Stimulated activated naive CD8-positive, alpha-beta T cell treated with anti-CD3 and anti-CD28 coated beads, Interleukin-15, Interleukin-2, amounts not matched to agents 100 U/mL and 50 U/mL, for 24 hours (primary cell): ENCODE results near the gene BDH1.
A peak's percentile ranks its signal among the peaks of the same experiment; 100 is the strongest.
"Not testable (repeated sequence)": the region's sequence is repeated elsewhere in the genome, so short reads cannot be mapped to it uniquely, and the experiment has no call there.

Experiments used
- ATAC-seq: fragments of 150-1000 bp; cut with Tn5 transposase; one replicate; pipeline ENCODE4 v1.10.0; 2021
- DNase-seq: peaks from one replicate; pipeline ENCODE4 v3.0.0; 2021

BDH1 gene

GRCh38 chr3:197484204-197484901, 71.4 kb downstream of the BDH1 start:
- ATAC-seq (no peak), DNase-seq (no peak)

GRCh38 chr3:197482001-197482400, 73.8 kb downstream of the BDH1 start:
- ATAC-seq (no peak), DNase-seq (no peak)

DNA sequence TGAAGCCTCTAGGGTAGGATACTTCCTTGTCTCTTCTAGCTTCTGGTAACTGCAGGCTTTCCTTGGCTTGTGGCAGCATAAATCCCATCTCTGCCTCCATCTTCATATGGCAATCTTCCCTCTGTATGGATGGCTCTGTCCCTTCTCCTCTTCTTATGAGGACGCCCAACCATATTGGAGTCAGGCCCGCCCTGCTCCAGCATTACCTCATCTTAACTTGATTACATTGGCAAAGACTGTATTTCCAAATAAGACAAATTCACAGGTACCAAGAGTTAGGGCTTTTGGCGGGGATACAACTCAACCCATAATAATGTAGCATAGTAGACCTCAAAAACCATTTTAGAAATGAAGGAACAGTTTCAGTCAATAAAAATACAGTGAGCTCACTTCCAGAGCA, 75.4 kb downstream of the BDH1 start:
- DNase-seq = no peak
- no peak for ATAC-seq

DNA sequence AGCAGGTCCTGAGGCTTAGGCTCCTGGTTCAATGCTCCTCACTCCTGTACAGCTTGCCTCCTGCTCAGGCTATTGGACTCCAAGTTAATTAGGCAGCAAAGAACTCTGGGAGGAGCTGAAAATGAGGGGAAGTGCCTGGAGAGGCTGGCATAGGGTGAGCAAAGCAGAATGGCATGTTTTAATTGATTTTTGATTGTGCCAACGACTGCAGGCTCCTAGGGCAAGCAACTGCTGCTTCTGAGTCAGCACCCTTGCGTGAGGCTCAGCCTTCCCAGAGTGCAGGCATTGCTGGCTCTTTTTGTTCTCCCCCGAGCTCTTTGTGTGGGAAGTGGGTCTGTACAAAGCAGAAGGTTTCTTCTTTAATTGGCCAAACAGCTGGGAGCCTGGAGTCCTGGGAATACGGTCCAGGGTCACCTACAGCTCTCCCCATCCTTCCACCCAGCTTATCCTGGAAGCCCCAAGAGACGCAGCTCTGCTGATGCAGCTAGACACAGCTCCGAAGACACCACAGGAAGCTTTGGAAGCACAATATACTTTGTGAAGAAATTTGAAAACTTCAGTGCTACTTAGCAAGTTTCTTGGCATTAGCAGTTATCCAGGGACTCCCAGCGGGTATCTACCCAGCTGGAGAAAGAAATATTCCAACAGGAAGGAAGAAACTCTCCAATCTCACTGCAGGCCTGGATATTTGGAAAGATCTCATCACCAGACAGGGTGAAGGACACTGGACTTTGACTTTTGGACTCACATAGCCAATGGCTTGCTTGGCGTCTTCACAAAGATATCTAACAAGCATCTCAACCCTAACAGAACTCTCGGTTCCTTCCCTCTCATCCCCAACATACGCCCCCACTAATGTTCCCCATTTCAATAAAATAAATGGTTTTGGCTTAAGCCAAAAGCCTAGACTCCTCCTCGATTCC, 76.8 kb downstream of the BDH1 start:
- ATAC-seq (no peak), DNase-seq (no peak)

DNA sequence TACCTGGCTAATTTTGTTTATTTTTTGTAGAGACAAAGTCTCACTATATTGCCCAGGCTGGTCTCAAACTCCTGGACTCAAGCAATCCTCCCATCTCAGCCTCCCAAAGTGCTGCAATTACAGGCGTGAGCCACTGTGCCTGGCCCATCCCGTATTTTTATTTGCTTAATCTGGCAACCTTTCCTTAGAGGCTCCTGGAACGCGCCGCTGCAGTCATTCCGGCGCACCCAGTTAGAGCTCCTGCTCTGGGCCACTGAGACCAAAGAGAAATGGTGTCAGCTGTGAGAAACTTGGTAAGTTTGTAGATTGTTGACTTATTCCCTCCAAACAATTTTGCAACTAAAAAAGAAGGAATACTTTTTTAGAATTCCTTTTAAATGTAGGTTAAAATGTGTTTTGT, 78.0 kb downstream of the BDH1 start:
- ATAC-seq, DNase-seq: not testable (repeated sequence)

GRCh38 chr3:197475997-197476525, 79.7 kb downstream of the BDH1 start:
- no peak for ATAC-seq
- no peak for DNase-seq

DNA sequence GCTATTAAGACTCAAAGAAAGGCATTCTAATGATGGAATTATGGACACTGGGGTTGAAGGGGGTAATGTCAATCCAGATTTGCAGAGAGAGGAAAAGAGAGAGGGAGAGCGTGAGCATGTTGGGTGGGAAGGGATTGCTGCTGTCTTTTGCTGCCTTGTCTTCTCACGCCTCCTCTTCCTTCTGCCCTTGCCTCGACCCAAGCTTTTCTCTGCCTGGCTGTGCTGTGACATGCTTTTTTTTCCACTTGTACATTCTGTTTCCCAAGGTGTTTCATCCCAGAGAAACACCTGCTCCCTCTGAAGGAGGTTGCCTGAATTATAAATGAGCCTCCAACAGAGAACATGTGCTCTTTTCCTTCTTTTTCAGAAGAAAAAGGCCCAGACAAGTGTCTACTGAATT, 80.3 kb downstream of the BDH1 start:
- no peak for ATAC-seq

GRCh38 chr3:197472151-197472550, 83.6 kb downstream of the BDH1 start:
- ATAC-seq (no peak), DNase-seq (no peak)

More for the DNA sequence above, 80.3 kb downstream of the BDH1 start:
- DNase-seq = no peak

GRCh38 chr3:197471221-197472010, 84.4 kb downstream of the BDH1 start:
- DNase-seq (no peak), ATAC-seq (no peak)

DNA sequence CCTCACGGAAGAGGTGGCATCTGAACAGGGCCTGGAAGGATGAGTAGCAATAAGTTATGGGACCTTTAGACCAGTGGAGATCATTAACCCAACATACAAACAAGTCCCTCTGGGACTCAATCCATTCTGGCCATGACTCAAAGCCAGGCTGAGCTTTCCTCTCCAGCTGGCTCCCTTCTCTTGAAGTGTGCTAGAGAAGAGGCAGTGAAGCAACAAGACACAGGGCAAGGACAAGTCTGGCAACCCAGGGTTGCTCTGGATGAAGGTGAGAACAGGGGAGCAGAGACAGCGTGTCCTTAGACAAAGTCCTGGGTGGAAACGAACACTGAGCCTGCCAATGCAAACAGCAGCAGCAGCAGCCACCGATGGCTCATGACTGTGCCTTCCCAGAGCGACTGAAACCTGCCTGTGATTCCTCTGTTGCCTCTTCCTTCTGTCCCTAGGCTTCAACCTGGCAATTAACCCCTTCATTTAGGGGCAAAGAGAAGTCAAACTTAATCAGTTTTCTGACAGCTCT, 86.8 kb downstream of the BDH1 start:
- no peak for DNase-seq

DNA sequence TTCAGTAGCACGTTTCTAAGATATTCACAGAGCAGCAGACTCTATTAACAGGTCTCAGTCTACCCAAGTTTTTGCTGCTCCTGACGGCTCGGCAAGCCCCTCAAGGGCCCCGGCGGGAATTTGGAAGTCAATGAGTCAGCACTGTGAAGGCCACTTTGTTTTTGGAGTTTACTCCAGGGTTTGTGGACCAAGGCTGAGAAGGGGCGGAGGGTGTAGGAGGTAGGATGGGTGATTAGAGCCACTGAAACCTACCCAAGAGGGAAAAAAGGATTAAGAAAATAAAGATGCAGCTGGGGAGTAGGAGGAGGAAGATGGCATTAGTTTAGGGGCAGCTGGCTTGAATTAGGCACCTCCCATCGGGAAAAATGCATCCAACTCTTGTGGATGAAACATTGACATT, 87.6 kb downstream of the BDH1 start:
- ATAC-seq (no peak), DNase-seq (no peak)

More for the DNA sequence above, 86.8 kb downstream of the BDH1 start:
- no peak for ATAC-seq

DNA sequence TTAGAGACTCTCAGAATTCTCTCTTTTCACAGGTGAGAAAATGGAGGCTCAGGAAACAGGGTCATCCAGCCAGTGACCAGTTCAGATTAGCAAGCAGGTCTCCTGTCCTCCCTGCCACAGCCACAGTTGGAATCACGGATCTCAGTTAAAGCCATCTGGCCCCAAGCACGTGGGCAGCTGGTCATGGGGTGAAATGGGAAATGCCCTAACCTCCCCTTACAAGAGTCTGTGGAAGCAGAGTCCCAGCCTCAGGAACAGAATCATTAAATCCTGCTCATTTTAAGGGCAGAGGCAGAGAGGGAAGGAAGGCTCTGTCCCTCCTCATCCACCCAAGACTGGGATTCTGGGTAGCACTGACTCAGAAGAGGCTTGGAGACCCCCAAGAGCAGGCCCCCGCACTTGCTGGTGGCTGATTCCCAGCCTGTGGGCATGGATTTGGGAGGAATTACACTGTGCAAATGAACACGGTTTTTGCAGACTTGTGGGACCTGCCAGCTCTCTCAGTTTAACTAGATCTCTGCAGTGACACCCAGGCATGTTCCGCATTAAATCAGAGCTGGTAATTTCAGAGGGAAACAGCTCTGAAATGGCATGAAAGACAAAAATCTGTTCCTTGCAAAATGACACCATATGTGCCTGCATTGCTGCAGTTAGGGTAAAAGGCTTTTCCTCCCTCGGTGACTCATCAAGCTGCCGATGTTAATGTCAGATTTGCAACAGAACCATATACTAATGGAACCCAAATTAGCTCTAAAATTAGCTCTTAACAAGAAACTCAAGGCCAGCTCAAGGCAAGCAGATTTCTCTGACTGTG, 89.0 kb downstream of the BDH1 start:
- no peak for ATAC-seq
- no peak for DNase-seq

DNA sequence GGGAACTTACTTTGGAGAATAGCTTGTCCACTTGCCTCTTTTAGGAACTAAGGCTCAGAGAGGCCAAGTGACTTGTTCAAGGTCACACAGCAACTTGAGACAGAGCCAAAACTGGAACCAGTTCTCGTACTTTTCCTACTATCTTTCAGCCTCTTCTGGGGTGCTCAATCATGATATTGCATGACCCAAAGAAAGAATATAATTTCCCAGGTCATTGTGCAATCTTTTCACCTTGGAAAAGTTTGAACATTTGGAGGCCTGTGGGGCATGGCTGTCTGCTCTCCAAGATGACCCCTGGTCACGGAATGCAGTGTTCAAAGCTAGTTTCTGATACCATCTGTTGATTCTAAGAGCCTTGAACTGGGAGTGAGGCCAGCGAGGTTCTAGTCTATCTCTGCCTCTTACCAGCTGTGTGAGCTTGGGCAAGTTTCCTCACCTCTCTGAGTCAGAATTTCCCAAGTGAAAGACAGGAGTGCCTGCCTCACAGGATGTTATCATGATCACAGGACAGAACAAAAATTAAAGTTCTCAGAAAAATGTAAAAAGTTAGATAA, 89.7 kb downstream of the BDH1 start:
- DNase-seq (no peak), ATAC-seq (peak; percentile 64)

DNA sequence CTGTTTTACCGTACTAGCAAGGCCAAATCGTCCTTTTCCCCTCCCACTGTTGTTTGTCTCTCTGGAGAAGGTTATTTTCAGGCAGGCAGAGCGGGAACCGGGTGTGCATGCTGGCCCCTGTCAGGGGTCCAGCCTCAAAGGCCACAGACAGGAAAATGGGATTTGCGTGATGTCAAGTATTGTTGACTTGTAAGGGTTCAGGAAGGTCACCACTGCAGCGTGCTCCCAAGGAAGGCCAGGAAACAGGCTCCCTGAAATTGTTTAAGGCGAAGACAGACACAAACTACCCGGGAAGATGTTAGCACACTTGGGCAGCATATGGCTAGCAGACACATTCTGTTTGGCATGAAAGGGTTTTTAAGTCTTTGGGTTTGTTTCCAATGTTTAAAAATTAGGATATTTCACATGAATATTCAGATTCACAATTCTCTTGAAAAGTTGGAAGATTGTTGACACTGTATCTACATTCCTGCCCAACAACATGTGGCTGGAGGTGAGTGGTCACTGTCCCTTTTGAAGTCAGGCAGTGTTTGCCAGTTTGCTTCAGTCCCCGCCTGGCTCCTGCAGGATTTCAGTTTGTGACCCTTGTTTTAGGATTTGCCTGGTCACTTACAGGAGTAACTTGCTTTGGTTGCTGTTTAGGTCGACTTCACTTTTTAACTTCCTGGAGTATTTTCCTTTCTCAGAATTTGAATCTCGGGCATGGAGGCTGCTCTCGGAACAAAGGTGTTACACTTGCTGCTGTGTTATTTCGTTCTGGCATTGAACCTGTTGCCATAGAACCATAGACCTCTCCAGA, 90.4 kb downstream of the BDH1 start:
- DNase-seq (no peak), ATAC-seq (no peak)

GRCh38 chr3:197464794-197465193, 91.0 kb downstream of the BDH1 start:
- no peak for ATAC-seq
- no peak for DNase-seq

- no peak for DNase-seq
- peak; percentile 51 for ATAC-seq
Observed at GRCh38 chr3:197463279-197463678, 92.5 kb downstream of the BDH1 start.

DNA sequence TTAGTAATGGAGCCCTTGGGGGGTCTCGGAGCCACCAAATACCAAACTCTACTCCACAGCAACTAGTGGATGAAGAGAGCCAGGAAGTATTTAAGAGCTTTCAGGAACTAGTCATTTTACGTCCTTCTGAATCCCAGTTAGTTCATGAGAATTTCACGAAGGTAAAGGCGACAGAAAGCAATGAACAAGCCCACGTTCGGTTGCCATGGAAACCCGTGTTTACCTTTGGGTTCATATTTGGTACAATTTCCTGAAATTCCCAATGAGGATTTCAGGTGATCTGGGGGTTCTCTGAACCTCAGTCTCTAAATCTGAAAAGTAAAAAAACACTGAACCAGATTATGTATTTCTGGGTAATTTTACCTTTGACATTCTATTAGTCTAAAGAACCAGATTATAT, 93.0 kb downstream of the BDH1 start:
- ATAC-seq (no peak), DNase-seq (no peak)

GRCh38 chr3:197460639-197461038, 95.1 kb downstream of the BDH1 start:
- no peak for ATAC-seq
- DNase-seq = no peak

GRCh38 chr3:197460002-197460401, 95.8 kb downstream of the BDH1 start:
- DNase-seq (no peak), ATAC-seq (no peak)
